ENCODE data around the gene RPP21.
A peak's percentile ranks its signal among the peaks of the same experiment; 100 is the strongest.

RPP21 gene

GRCh38 chr6:30344868-30345671, at the start of gene RPP21:
TSS of gene RPP21 (plus strand) at chr6:30345156. CDS start at chr6:30345172, 16 bp downstream.
- DNase-seq (ENCODE audit: low spot score), result peak; percentile 97

DNA sequence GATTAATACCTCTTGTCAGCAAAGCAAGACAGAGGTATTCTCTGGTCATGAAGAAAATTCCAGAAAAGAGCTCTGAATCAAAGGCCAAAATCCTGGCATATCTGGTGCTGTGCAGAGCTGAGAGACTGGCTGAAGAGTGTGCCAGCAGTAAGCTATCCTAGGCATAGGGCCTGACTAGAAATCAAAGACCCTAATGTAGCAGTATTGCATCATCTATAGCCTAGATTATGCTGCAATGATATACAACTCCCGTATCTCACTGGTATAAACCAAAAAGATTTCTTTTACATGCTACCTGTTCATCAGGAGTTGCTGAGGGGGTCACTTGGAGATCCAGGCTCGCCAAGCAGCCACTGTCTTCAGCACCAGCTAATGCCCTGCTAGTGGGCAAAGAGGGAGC, 49.1 kb upstream of the RPP21 start:
- DNase-seq (ENCODE audit: low spot score), result no peak

DNA sequence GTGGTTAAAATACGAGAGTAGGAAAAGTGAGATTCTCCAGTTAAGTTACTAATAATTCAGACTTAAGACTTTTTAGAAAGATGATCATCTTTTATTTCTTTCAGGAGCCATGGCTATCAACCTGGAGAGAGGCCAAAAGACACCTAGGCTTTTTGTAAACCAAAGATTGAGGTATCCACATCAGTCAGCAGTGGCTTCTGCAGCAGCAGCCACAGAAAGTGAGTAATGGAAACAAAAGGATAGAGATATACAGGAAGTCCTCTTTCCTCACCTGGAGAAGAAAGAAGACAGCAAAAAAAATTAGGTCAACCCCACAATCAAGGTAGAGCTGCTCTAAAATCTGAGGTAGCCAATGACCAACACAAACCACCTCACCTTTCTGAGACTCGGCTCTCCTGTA, 41.0 kb upstream of the RPP21 start:
- DNase-seq (ENCODE audit: low spot score), result no peak

DNA sequence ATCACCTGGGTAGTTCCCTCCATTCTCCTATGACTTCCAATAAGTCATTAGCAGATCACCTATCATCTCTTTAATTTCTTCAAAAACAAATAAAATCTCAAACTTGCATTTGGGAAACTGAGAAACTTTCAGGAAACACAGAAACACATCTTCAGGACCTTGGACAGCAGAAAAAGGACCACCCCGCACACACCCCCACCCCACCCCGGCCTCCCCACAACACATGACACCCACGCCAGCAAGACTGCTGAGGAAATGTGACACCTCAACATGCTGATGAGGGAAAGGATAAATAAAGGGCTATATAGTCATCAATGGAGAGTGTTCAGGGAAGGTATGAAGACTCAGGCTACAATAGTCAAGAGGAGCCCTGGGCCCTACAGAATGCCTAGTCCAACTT, 33.9 kb upstream of the RPP21 start:
- no peak for DNase-seq (ENCODE audit: low spot score)

- no peak for DNase-seq (ENCODE audit: low spot score)
These were observed 33.3 kb upstream of the RPP21 start for GRCh38 chr6:30311671-30312070.

- no peak for DNase-seq (ENCODE audit: low spot score)
These were observed 32.7 kb upstream of the RPP21 start for GRCh38 chr6:30312266-30312665.

GRCh38 chr6:30312676-30313321, 32.2 kb upstream of the RPP21 start:
- DNase-seq (ENCODE audit: low spot score), result no peak

GRCh38 chr6:30315156-30315555, 29.8 kb upstream of the RPP21 start:
- no peak for DNase-seq (ENCODE audit: low spot score)

GRCh38 chr6:30317913-30318589, 26.9 kb upstream of the RPP21 start:
- DNase-seq (ENCODE audit: low spot score), result no peak

DNA sequence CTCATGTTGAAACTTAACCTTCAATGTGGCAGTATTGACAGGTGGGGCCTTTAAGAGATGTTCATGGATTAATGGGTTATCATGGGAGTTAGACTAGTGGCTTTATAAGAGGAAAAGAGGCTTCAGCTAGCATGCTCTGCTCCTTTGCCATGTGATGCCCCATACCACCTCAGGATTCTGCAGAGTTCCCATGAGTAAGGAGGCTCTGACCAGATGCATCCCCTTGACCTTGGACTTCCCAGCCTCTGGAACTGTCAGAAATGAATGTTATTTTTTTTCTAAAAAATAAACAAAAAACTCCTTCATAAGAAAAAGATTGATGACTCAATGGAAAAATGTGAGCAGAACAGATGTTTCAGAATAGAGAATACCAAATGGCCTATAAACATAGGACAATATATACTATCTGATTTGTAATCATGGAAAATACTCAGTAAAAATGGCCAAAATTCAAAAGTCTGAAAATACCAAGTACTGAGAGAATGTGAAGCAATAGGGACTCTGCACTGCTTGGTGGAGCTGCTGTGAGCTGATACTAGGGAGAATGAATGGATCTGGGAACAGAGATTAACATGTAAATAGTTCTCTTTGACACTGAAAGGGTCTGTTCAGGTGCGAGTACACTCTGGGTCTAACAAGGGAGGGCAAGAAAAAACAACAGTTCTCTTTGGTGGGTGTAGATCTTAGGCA, 25.7 kb upstream of the RPP21 start:
- no peak for DNase-seq (ENCODE audit: low spot score)

GRCh38 chr6:30321692-30322388, 23.1 kb upstream of the RPP21 start:
- DNase-seq (ENCODE audit: low spot score), result no peak

GRCh38 chr6:30322527-30323501, 22.1 kb upstream of the RPP21 start:
- DNase-seq (ENCODE audit: low spot score), result no peak

- no peak for DNase-seq (ENCODE audit: low spot score)
These were observed 21.1 kb upstream of the RPP21 start for GRCh38 chr6:30323806-30324205.

DNA sequence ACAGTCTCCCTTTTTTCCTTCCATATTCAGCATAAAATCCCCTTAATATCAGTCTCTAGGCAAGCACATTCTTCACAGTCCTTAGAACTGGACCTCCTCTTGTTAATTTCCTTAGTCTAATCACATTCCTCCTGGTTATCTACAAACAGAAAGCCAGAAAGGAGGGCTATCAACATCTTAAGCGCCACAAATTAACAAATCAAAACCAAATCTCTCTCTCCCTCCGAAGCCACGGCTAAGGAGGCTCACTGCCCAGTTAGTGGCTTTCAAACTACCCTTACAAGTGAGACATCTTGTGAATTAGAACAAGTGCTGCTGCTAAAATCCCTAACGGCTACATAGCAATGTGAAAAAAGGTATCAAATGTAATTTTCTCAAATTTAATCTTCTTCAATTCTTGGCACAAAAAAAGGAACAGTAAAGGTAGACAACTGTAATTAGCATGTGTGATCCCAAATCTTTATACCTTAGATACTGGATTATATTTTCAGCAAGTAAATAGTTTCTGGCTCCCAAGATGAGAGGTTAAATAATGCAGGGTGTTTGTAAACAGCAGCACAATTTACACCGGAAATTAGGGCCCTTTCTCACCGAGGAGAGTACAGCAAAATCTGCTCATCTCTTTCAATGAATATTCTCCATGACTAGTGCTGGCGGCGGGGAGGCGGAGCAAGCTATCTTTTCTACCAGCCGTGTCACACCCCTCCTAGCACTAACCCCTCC, 19.6 kb upstream of the RPP21 start:
- DNase-seq (ENCODE audit: low spot score), result peak; percentile 76

- peak; percentile 23 for DNase-seq (ENCODE audit: low spot score)
These were observed 19.0 kb upstream of the RPP21 start for GRCh38 chr6:30325873-30326525.

DNA sequence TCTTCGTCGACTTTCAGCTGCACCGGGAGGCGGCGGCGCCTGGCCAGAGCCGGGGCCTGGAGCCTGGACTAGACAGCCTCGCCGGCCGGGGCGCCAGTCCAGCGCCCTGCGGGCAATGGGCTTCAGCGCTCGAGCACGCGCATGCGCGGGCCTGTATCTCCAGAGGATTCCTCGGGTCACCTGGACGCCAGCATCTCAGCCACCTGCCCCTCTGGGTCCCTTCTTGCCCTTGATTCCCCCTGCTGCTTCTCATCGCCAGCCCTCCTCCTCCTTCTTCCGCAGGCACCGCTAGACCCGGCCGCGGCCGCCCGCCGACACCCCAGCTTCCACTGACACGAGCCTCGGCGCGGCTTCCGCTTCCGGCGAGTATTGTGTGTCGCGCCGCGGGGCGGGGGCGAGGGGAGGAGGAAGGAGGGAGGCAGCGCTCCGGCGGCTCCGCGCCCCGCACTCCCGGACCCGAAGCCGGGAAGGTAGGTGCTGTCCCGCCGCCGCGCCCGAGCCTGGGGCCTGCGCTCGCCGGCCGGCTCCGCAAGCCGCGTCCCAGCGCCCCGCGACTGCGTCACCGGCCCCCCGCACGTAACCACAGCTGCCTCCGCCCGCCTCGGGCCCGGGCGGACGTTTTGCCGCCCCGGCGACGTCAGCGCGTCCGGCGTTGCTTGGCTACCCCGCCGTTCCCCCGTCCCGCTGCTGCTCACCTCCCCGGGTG, 18.3 kb upstream of the RPP21 start, which contains the start of gene TRIM39:
TRIM39 (plus strand) TSS at position 402 of the 706 bp plus-strand sequence. CDS start 2,391 bp downstream, outside the sequence.
- DNase-seq (ENCODE audit: low spot score), result peak; percentile 94

- DNase-seq (ENCODE audit: low spot score), result no peak
These were observed 17.7 kb upstream of the RPP21 start for GRCh38 chr6:30327232-30327746.

- no peak for DNase-seq (ENCODE audit: low spot score)
These were observed 16.6 kb upstream of the RPP21 start for GRCh38 chr6:30328397-30328796.

All from AG08396 (cell line).